HG02642 (cell line): ENCODE data around the gene BTBD18.
A peak's percentile ranks its signal among the peaks of the same experiment; 100 is the strongest.

Experiments
- ATAC-seq: cut with Tn5 transposase; IDR thresholded peaks from one replicate; pipeline ENCODE4 v1.9.1; 2021; ENCODE audit warnings: mild to moderate bottlenecking; ENCODE audit not compliant: unreplicated experiment, poor library complexity

Gene BTBD18

DNA sequence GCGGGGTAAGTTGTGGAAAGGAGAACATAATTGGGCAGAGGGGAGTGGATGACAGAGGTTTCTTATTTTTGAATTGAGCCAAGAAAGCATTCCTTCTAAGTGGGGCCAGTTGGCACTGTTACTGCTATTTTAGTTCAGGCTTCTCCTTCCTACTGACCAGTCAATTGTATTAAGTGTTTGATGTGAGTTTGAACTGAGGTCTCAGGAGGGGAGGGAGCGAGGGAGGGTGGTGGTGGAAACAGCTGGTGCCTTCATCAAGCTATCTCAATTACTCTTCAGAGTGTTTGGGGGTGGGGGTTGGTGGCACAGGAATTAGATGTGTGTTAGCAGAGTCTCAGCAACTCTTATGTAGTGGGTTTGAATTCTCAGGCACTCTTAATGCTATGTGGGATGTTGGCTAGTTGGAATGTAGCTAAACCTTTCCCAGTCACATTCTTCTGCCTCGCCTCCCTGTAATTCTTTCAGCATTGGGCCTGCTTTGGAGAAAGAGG is 24.5 kb upstream of the BTBD18 start:
- ATAC-seq = no peak

DNA sequence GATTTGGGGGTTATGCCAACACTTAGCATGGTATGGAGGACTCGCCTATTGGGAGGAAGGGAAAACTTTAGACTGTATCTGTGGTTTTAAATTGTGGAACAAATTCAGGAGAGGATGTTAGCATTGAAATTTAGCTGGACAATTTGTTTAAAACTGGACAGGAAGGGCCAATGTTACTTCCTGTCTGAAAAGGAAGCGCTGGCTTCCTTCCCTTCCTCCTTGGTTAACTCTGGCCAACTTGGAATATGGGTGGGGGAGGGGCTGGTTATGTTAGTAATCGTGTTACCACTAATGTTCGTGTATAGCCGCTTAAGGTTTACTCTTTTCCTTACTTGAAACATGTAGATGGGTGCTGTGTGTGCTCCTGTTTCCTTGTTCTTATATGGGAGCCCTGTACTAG is 23.9 kb upstream of the BTBD18 start:
- no peak for ATAC-seq

GRCh38 chr11:57773026-57773598 is 21.5 kb upstream of the BTBD18 start:
- ATAC-seq = no peak

DNA sequence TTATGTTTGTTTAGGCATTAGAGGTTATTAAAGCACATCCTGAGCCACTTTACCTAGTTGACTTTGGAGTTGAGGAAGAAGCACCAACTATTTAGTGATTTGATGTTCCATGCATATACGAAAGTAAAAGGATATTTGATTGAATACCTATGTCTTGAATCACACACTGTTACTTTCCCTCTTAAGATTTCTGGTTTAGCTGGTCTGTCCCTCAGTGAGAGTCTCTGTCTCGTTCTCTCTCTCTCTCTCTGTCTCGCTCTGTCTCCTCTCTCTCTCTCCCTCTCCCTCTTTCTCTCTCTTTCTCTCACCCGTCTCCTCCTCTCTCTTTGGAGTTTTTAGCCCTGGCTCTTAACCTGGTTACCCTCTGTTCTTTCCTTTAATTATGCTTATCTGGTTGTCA is 20.9 kb upstream of the BTBD18 start:
- ATAC-seq = no peak

DNA sequence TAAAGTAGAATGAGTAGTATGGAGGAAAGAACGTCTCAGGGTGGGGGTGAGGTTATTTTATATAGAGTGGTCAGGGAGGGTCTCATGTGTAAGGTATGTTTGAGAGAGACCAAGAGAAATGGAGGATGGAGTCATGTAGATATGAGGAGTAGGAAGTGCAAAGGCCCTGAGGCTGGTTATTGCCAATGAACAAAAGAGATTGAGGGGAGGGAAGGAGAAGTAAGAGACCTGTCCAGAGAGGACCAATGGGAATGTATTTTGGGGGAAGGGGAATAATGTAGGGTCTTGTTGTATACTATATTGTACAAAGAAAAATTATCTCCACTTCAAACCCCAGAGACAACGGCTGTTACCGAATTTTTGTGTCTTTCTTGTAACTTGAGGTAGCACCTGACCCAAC is 19.7 kb upstream of the BTBD18 start:
- no peak for ATAC-seq

DNA sequence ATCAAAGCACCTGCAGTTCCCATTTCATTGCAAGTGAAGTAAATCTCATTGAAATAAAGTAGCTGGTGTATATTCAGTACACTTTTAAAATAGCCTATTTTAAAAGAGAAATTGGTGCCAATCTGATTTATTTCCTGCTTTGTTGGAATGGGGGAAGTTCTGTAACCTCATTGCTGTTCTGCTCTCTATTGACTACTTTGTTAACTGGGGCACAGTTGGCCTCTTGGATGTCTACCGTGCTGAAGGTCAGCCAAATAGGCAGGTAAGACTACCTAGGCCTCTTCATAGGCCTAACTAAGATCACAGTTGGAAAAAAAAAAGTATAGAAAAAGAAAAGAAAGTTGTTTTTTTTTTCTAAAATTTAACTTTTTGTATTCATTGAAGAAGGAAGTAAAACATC is 19.2 kb upstream of the BTBD18 start:
- ATAC-seq = no peak

DNA sequence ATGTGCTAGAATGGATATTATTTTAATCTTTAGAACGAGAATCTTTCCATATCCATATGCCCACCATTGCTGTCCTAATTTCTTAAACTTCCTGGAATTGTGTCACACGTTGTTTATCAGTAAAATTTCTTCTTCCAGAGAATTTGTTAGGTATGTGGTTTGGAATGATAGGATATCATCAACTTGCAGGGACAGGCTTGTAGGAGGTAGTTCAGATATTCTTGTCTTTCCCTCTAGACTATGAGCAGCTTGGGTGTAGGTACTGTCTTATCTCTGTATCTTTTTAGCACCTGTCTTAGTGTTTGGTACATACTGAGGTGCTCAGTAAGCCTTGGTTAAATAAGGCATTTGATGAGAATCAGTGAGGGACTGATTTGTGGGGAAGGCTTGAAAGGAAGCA is 13.4 kb upstream of the BTBD18 start:
- no peak for ATAC-seq

DNA sequence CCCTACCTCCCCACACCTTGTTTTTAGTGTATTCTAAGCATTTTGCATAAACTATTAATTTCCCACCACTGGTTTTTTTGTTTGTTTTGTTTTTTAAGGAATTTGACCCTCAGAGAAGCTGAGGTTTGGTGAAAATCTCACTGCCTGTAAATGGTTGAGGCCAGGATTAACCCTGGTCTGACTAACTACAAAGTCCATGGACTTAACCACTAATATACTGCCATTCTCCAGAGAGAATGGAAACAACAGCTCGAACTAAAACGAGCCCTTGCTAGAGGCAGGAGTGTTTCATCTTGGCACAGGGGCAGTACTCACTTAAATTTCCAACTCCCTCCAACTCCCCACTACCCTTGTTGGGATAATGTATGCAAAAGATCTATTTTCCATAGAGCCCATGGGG is 12.9 kb upstream of the BTBD18 start:
- no peak for ATAC-seq

- ATAC-seq = no peak
These were observed 12.4 kb upstream of the BTBD18 start for GRCh38 chr11:57764021-57764420.

DNA sequence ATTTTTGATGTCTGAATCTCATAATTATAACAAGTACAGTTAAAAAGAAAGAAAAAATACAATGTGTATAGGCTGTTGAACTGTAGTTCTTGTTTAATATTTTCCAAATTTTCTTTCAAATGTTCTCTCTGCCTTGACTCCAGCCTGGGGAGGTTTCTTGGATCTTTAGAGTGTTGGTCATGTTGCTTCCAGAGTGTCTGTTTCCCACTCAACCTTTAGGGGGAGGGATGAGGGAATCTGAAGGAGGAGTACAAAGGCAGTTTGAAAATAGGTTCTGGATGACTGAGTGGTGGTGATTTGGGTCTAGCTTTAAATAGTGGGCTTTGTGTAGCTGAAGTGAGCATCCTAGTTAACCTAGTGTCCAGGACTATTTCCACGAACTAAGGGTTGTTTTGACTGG is 11.9 kb upstream of the BTBD18 start:
- no peak for ATAC-seq

DNA sequence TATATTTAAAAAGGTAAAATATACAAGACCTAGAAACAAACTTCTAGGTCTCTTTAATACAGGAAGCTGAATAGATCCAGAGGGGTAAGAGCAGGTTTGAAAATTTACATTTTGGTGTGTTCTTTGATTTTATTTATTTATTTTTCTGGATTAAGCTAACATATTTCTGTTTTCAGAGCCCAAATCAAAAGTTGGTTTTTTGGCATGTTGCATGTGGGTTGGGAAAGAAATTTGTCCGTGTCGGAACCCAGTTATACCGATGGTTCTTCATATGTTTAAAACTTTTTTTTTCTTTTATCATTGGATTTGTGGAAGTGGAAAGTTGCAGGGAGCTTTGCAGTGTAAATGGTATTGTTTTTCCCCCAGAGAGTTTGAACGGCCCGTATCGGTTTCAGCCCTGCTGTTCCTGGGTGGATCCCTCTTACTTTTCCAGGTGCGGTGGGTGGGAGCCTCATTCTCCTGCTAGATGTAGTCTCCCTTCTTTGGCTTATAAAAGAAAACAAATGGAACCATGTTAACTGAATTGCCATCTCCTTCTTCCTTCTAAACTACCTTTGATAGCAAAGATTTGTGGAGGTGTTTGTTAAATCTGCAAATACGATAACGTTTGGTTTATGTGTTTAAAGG is 10.7 kb upstream of the BTBD18 start:
- ATAC-seq = no peak

- ATAC-seq = peak; percentile 93
These were observed 9.9 kb upstream of the BTBD18 start, which contains the start of gene CTNND1 for GRCh38 chr11:57761301-57762234. Gene CTNND1 (plus strand): TSS chr11:57761802. CDS start chr11:57791479, 29,677 bp downstream.

GRCh38 chr11:57758174-57758573 is 6.6 kb upstream of the BTBD18 start:
- no peak for ATAC-seq

GRCh38 chr11:57752954-57753353 is 1.3 kb upstream of the BTBD18 start:
- no peak for ATAC-seq

- ATAC-seq = no peak
These were observed 443 bp downstream of the BTBD18 start for GRCh38 chr11:57751176-57751575.

- ATAC-seq = no peak
These were observed 4.7 kb downstream of the BTBD18 start for GRCh38 chr11:57746920-57747319.

DNA sequence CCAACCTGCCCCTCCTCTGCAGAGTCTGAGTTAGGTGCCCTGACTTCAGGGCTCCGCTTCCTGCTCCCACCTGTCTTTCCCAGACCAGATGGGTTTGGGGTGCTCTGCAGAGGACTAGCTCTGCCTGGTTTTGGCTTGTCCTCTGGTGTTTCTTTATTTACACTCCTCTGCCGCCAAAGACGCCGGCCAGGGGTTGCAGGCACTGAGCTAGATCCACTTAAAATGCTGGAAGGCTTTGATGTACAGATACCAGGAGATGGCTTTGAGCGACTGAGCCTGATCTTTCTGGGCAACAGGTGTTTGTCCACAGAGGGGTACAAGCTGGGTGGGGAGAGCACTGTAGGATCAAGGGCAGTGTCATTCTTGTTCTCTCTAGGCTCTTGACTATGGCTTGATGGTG is 6.4 kb downstream of the BTBD18 start:
- no peak for ATAC-seq

- no peak for ATAC-seq
These were observed 7.3 kb downstream of the BTBD18 start for GRCh38 chr11:57744357-57744756.

- ATAC-seq = no peak
These were observed 9.5 kb downstream of the BTBD18 start for GRCh38 chr11:57742087-57742452.

DNA sequence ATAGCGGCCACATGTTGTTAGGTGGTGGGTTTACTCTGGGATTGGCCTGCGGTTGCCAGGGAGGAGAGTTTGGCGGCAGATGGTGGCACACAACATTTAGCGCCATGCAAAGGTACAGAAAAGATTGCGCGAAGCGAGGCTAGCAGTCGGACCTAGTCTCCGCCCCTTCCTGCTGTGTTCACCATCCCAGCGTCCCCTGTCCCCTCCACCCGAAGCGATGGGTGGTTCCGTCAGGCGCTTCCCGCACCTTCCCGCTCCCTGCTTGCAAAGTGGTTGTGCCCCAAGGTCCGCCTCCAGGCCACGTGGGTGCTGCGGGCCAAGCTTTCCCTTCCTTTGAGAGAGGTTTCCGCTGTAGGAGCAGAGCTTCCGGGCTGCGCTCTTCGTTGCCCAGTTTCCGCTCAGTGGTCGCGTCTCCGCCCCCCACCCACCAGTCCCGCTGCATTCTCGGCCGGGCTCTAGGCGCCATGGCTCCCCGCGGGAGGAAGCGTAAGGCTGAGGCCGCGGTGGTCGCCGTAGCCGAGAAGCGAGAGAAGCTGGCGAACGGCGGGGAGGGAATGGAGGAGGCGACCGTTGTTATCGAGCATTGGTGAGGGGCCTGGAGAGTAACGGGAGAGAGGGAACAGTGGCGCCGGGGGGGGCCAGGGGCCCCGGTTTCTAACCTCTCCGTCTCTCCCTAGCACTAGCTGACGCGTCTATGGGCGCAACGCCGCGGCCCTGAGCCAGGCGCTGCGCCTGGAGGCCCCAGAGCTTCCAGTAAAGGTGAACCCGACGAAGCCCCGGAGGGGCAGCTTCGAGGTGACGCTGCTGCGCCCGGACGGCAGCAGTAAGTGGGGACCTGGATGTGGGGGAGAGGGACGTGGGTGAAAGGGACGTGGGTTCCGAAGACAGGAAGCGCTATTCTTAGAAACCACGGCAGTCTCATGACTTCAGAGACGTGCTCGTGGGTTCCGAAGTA is 10.2 kb downstream of the BTBD18 start, which contains the start of gene SELENOH:
SELENOH (plus strand) TSS at position 360 of the 955 bp plus-strand sequence; CDS start at position 465, 105 bp downstream.
- peak; percentile 91 for ATAC-seq
